Measurements from ENCODE around the gene C2orf92. TPM values are rescaled to one million over a fixed set of nuclear protein-coding genes. Genes with fewer than 3 reads are reported as not detected.
A peak's percentile ranks its signal among the peaks of the same experiment; 100 is the strongest.

C2orf92 gene
- total RNA-seq, 1 donor from 2014 or later, result 11.0 TPM

DNA sequence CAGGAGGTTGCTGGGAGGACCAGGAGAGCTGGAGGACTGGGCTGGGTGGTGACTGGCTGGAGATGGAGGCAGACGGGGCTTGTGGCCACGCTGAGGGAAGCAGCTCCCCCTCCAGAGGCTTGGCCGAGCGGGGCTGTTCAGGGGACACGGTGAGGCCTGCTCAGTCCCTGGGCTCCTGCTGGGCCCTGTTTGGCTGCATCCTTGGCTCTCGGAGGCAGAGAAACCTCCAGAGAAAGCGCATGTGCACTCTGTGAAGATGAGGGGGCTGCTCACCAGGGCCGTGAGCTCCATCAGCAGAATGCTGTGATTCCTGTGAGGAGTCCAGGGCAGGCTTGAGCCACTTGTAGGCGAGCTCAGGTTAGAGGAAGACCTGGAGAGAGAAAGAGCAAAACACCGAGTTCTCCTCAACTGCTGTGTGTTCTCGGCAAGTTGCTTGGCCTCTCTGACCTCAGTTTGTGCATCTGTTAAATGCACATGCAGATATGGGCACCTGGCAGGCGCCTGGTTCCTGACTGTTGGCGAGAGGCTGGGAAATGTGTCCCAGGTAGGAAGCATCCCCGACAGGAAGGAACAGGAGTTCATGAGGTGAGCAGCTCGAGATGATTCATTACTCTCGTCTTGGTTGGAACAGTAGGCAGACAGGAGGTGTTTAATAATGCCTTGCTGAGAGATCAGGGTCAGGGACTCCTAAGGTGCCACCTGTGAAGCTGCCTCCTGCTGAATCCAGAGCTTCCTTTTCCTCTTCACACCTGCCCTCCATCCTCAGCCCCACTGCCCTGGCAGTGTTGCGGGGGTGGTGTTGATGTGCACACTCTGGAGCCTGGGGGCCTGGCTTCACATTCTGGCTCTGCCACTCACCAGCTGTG is 44.8 kb downstream of the C2orf92 start:
- no peak for DNase-seq (ENCODE audit: extremely low spot score in 2 of 2)

DNA sequence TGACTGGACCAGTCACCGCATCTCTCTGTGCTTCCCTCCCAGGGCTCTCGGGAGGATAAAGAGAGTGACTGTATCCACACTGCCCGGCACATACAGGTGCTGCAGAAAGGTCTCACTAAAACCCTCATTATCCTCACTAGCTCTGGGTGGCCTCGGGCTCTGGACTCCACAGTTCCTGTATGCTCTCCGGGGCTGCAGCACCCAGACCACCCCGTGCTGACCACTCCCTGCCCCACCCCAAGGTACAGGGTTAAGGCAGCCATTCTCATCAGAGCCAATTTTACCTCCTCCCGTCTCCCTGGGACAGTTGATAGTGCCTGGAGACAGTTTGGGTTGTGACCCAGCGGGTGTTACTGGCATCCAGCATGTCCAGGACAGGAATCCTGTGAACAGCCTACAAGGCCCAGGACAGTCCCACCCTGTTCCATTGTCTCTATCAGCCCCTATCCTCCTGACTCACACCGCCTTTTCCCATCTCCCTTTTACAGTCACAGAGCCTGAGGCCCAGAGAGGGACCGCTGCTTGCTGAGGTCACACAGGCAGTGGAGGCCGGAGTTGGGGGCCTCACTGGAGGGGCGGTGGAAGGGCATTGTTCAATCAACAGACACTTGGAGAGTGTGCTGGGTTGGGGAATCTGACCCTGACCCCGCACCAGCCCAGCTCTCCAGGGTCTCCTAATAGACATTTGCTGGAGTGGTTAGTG is 45.6 kb downstream of the C2orf92 start:
- H3K4me3 ChIP-seq, result no peak overlapping the region
- H3K9me3 ChIP-seq, result no peaks in the 10 kb centered on the region
- no peaks in the 10 kb centered on the region for H3K4me1 ChIP-seq
- DNase-seq (ENCODE audit: extremely low spot score in 2 of 2), result no peak
- no peaks in the 10 kb centered on the region for H3K36me3 ChIP-seq
- TF ChIP-seq, protein P1, sequence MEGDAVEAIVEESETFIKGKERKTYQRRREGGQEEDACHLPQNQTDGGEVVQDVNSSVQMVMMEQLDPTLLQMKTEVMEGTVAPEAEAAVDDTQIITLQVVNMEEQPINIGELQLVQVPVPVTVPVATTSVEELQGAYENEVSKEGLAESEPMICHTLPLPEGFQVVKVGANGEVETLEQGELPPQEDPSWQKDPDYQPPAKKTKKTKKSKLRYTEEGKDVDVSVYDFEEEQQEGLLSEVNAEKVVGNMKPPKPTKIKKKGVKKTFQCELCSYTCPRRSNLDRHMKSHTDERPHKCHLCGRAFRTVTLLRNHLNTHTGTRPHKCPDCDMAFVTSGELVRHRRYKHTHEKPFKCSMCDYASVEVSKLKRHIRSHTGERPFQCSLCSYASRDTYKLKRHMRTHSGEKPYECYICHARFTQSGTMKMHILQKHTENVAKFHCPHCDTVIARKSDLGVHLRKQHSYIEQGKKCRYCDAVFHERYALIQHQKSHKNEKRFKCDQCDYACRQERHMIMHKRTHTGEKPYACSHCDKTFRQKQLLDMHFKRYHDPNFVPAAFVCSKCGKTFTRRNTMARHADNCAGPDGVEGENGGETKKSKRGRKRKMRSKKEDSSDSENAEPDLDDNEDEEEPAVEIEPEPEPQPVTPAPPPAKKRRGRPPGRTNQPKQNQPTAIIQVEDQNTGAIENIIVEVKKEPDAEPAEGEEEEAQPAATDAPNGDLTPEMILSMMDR (IDR thresholded peaks at IDR 0.05), result no peak
- no peak for TF ChIP-seq POLR2A (IDR thresholded peaks at IDR 0.05)
- H3K27me3 ChIP-seq, result no peaks in the 10 kb centered on the region
- intact Hi-C loops (cut with DNase I), result no loop called here
- no peak overlapping the region for H3K27ac ChIP-seq

More for the DNA sequence above, 44.8 kb downstream of the C2orf92 start:
- no peaks in the 10 kb centered on the region for H3K4me1 ChIP-seq
- peak overlapping the region in 1 of 2 donors; percentile 25 for H3K4me3 ChIP-seq
- H3K27me3 ChIP-seq, result no peaks in the 10 kb centered on the region
- H3K27ac ChIP-seq, result no peak overlapping the region
- no peak for TF ChIP-seq POLR2A (IDR thresholded peaks at IDR 0.05)
- H3K9me3 ChIP-seq, result no peaks in the 10 kb centered on the region
- no peaks in the 10 kb centered on the region for H3K36me3 ChIP-seq
- intact Hi-C loops (cut with DNase I), result no loop called here

DNA sequence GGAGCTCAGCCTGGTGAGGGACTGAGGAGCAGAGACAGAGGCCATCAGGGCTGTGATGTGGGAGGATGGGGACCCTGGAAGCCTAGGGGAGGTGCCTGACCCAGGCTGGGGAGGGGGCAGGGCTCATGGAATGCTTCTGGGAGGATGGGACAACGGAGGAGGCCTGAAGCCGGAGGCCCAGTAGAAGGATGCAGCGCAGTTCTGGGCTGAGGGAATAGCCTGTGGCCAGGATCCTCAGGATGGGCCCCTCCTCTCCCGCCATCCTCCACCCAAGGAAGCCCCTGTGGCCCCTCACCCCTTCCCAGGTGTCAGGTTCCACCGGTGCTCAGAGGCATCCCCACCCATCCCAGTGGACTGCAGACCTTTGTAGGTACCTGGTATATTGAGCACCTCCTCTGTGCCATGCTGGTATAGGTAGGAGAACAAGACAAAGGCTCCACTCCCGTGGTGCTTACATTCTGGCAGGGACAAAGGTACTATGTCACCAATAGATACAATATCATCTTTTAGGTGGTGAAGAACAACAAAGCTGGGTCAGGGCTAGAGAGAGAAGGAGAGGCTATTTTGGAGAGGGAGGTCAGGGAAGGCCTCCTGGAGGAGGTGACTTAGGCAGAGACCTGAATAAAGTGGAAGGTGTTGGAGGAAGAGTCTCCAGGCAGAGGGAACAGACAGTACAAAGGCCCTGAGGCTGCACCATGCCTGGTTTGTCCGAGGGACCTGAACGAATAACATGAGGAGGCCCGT is 46.6 kb downstream of the C2orf92 start:
- TF ChIP-seq POLR2A (IDR thresholded peaks at IDR 0.05) (no peak), POLR2AphosphoS5 (IDR thresholded peaks at IDR 0.05; ENCODE audit: insufficient read depth in 1 of 2, low read depth in 1 of 2) (no peak)
- TF ChIP-seq, protein P1 (IDR thresholded peaks at IDR 0.05), result no peak
- no peaks in the 10 kb centered on the region for H3K36me3 ChIP-seq
- DNase-seq (ENCODE audit: extremely low spot score in 2 of 2), result no peak
- no peak overlapping the region for H3K4me3 ChIP-seq
- intact Hi-C loops (cut with DNase I), result no loop called here
- no peaks in the 10 kb centered on the region for H3K27me3 ChIP-seq
- no peaks in the 10 kb centered on the region for H3K4me1 ChIP-seq
- H3K27ac ChIP-seq, result no peak overlapping the region
- no peaks in the 10 kb centered on the region for H3K9me3 ChIP-seq

DNA sequence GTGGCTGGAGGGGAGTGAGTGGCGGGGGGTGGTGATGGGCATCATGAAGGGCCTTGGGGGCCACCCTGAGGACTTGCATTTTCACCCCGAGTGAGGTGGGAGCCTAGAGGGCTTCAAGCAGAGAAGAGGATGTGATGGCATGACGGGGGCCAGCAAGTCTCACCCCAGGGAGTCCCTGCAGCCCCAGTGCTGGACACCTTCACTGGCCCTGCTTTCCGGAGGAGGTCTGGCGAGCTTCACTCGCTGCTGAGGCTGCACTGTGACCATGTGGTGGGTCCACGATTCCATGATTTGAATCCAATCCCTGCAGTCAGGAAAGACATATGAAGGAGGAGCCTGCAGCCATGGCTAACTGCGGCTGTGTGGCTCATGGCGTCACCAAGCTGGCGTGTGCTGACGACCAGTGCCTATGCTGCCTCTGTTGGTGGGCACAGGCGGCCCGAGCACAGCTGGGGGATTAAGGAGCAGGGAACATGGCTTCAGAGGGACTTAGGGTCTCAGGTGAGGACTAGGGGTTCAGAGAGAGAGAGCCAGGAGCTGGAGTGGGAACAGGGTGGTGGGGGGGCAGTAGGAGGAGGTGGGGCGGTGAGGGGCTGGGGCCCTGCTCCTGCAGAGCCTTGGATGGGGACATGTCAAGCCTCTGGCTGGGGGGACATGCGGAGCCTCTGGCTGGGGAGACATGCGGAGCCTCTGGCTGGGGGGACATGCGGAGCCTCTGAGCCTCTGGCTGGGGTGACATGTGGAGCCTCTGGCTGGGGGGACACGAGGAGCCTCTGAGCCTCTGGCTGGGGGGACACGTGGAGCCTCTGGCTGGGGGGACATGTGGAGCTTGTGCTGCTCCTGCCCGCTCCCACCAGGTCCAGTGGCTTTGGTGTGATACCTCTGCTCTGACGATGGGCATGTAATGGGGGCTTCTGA is 47.4 kb downstream of the C2orf92 start:
- no peaks in the 10 kb centered on the region for H3K36me3 ChIP-seq
- H3K4me1 ChIP-seq, result no peaks in the 10 kb centered on the region
- no peaks in the 10 kb centered on the region for H3K9me3 ChIP-seq
- no peak overlapping the region for H3K4me3 ChIP-seq
- no peak overlapping the region for H3K27ac ChIP-seq
- DNase-seq (ENCODE audit: extremely low spot score in 2 of 2), result no peak
- intact Hi-C loops (cut with DNase I), result no loop called here
- TF ChIP-seq, protein P1 (IDR thresholded peaks at IDR 0.05), result no peak
- TF ChIP-seq POLR2A (IDR thresholded peaks at IDR 0.05) (no peak), POLR2AphosphoS5 (IDR thresholded peaks at IDR 0.05; ENCODE audit: insufficient read depth in 1 of 2, low read depth in 1 of 2) (no peak)
- no peaks in the 10 kb centered on the region for H3K27me3 ChIP-seq

DNA sequence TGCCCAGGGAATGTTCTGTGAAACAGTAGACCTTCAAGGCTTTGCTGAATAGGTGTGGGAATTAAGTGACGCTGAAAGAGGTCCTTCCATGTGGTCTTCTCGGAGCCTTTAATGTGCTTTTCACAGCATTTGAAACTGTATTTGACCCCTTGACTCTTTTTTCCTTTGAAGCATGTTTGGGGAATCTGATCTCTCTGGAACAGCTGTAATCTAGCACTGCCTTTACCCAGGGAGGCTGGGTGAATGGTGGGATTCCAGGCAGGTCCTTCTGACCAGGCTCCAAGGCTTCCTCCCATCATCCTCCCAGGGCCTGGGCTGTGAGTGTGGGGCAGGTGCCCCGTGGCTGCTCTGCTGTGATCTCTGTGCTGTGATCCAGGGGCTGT is 48.1 kb downstream of the C2orf92 start:
- TF ChIP-seq POLR2A (IDR thresholded peaks at IDR 0.05), result no peak
- TF ChIP-seq POLR2AphosphoS5 (IDR thresholded peaks at IDR 0.05; ENCODE audit: insufficient read depth in 1 of 2, low read depth in 1 of 2), result no peak
- TF ChIP-seq, protein P1 (IDR thresholded peaks at IDR 0.05), result no peak
- no peak for DNase-seq (ENCODE audit: extremely low spot score in 2 of 2)
- Histone ChIP-seq H3K36me3 (no peaks in the 10 kb centered on the region), H3K27me3 (no peaks in the 10 kb centered on the region), H3K27ac (no peak overlapping the region), H3K4me3 (no peak overlapping the region), H3K4me1 (no peaks in the 10 kb centered on the region), H3K9me3 (no peaks in the 10 kb centered on the region)
- intact Hi-C loops (cut with DNase I), result no loop called here

Measured in vagina (tissue), 2 donors.